Bone marrow (tissue), 2 donors: ENCODE data around the gene PHACTR1.
"Not testable (repeated sequence)": the region's sequence is repeated elsewhere in the genome, so short reads cannot be mapped to it uniquely, and the experiment has no call there.

ENCODE experiments used
- DNase-seq, 2 donors: peaks; one replicate each; lab custom pipeline; 2025; lab: John Stamatoyannopoulos, UW

The PHACTR1 gene

DNA sequence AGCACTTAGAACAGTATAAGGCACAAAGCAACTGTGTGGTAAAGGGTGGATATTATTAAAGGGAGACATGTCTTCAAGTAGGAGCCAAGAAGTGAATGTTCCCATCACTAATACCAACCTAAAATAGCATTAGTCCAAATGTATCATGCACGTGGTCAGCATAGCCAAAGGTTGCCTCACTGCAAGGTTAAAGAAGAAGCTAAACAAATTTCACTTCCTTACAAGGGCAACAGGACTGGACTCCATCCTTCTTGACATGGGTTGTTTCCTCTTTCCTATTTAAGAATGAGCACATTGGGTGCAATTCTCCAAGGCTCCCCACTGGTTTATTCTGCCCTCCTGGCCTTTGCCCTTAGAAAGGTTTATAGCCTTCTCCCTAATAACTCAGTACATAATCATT is 186.7 kb downstream of the PHACTR1 start:
- no peak for DNase-seq

- DNase-seq, result no peak
Measured at GRCh38 chr6:12909833-12910232, 193.3 kb downstream of the PHACTR1 start.

DNA sequence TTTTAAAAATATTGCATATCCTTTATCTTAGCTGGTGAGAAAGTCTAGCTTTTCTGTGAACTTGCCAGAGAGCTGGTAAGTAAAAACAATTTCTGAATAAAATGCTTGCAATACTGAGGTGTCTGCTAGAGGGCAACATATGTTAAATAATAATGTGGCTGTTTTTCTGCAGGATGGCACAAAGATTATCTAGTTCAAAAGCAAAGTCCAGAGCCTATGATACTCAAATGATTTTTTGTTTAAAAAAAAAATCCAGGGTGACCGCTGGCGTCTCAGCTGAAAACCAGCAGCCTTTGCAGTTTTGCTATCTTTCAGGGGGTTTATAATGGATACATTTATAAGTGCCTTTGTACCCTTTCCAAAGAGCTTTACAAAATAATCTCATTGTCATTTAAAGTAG is 194.9 kb downstream of the PHACTR1 start:
- peak in 1 of 2 donors; percentile 50 for DNase-seq

- no peak for DNase-seq
Measured at GRCh38 chr6:12913201-12913600, 196.6 kb downstream of the PHACTR1 start.

- DNase-seq, result peak in 1 of 2 donors; percentile 55
Measured at GRCh38 chr6:12916006-12916405, 199.4 kb downstream of the PHACTR1 start.

GRCh38 chr6:12916420-12917136 is 200.0 kb downstream of the PHACTR1 start:
- no peak for DNase-seq

- DNase-seq, result no peak
Measured at GRCh38 chr6:12921467-12921866, 204.9 kb downstream of the PHACTR1 start.

- DNase-seq, result no peak
Measured at GRCh38 chr6:12923644-12924235, 207.2 kb downstream of the PHACTR1 start.

DNA sequence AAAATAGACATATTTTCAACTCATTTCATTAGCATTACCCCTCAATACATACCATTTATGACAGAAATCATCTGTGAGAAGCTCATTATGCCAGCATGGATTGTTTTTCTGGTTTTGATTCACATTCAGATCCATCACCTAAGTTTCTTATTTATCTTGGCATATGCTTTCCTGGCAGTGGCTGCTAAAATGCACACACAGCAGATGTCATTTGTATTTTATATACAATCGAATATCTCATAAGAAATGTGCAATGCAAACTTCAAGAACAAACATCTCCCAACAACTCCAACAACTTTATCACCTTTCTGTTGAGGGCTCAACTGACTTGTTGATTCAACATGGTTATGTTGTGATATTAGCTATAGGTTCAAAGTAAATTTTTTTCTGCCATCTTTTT is 208.3 kb downstream of the PHACTR1 start:
- DNase-seq, result no peak

- DNase-seq, result no peak
Measured at GRCh38 chr6:12927746-12928145, 211.2 kb downstream of the PHACTR1 start.

- no peak for DNase-seq
Measured at GRCh38 chr6:12929678-12930077, 213.1 kb downstream of the PHACTR1 start.

DNA sequence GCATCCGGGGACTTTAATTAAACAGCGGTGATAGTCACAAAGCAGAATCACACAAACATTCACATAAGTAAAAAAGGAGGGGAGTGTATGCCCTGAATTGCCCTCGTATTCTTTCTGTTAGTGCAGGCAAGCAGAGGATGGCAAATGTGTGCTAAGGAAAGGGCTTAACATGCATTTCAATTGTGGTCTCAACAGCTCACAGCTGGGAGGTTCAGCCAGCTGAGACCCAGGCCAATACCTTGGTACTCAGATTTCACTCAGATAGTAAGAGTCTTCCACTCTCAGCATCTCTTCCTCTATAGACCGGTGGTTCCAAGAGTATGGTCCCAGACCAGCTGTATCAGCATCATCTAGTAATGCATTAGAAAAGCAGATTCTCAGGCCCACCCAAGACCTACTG is 215.1 kb downstream of the PHACTR1 start:
- no peak for DNase-seq

DNA sequence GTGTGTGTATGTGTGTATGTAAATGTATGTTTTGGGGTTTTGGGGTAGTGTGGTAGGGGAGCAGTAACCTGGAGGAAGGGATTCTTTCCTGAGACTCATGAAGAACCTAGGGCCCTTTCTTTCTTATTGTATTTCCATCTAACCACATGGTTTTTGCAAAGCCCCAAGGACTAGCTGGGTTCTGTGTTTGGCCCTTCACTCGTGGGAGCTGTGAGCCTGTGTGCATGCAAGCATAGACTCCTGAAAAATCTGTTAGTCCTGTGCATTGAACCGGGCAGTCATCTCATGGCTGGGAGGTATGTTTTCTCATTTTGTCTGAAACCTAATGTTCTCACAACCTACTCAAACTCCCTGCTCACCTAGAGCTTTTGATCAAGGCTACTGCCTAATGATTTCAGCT is 219.1 kb downstream of the PHACTR1 start:
- no peak for DNase-seq

- no peak for DNase-seq
Measured at GRCh38 chr6:12937971-12938370, 221.4 kb downstream of the PHACTR1 start.

DNA sequence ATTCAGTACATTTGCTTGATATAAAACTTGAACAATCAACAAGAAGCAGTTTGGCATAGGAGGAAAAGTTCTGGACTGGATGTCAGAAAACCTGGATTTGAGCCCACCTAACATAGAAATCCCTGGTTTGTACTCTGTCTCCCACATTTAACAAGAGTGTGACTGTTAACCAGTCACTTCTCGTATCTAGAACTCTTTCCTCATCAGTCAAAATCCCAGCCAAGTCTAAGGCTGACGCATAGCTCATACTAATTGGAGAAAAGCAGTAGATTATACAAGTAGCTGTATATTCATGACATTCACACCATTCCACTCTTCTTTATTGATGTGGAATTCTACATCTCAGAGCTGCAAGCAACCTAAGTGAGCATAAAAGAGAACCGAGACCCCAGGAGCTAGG is 222.7 kb downstream of the PHACTR1 start:
- DNase-seq, result no peak

DNA sequence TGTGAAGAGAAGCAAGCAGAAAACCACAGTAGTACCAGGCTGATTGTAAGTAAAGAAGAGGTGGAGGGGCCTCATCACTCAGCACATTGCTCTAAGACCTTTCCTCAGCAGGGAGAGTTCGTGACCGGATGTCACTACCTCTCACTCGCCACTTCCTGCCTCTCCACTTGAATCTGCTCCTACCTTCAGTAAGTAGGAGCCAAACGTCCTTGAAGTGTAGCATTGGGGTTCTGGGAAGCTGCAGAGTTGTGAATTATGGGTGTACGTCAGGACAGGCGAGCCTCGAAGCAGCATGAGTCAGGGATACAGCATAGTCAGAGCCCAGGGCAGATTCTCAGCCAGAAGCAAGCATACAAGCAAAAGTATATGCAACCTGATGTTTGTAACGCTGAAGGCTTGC is 224.9 kb downstream of the PHACTR1 start:
- DNase-seq, result peak in 1 of 2 donors; percentile 63

DNA sequence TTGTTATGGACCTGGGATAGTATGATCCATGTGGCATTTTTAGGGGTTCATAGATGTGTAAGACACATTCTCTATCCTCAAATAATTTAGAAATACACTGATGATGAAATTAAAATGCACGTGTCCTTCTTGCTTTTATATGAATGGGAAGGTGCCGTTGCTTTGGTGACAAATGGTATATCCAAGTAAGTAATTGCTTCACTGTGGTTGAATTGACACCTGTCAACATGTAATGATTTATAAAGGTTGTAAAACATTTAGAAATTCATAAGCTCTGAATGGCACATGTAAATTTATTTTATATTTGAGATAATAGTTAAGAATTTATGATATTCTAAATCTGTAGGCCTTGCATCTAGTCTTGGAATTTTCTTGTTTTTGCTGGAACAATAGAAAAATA is 227.0 kb downstream of the PHACTR1 start:
- DNase-seq, result no peak

- DNase-seq, result no peak
Measured at GRCh38 chr6:12944001-12944400, 227.4 kb downstream of the PHACTR1 start.

DNA sequence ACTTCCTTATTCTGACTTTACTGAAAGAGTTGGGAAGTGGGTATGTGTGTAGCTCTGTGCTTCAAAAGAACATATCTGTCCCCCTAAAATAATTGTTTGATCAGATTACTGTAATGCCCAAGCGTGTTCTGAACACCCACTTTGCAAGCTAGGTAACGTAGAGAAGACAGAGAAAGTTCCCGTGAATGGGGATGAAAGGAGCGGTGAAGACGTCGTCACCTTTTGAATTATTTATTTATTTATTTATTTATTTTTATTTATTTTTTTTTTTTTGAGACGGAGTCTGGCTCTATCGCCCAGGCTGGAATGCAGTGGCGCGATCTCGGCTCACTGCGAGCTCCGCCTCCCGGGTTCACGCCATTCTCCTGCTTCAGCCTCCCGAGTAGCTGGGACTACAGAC is 228.0 kb downstream of the PHACTR1 start:
- DNase-seq, result not testable (repeated sequence)

GRCh38 chr6:12947151-12947871 is 230.7 kb downstream of the PHACTR1 start:
- DNase-seq, result no peak

DNA sequence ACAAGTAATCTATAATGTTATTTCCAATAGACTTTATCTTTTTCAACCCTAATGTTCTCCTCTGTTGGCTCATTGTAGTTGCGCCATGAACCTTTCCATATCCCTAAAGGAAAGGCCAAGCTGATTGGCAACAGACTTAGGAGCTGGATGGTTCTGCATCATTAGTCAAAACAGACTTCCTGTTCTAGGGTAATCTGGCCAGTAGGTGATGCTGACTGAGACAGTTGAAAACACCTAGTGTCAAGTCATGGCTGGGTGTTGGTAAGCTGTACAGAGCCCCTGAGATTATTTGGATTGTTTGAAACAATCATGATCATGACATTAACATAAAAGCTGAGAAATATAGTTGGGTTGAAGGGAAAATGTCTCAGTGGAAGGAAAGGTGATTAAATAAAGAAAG is 231.4 kb downstream of the PHACTR1 start:
- no peak for DNase-seq

GRCh38 chr6:12950976-12951375 is 234.4 kb downstream of the PHACTR1 start:
- no peak for DNase-seq

DNA sequence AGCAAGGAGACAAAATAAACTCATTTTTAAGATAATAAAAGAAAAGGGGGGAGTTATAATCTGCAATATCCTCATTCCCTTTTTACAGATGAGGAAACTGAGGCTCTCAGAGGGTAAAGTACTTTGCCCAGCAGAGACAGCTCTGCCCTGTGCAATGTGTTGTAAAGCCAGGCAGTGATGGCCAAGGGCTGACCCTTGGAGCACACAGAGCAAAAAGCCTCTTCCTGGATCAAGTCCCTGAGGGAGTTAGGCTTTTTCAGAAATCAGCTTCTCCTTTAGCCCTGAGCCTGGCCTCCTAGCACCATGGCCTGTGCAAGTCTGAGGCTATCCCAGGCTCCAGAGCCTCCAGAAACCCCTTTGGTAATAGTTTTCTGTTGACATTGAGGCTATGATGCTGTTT is 234.8 kb downstream of the PHACTR1 start:
- no peak for DNase-seq
